Activated CD8-positive, alpha-beta memory T cell treated with anti-CD3 and anti-CD28 coated beads for 4 hours (primary cell): ENCODE data around the gene SLC22A4.

Experiments
- DNase-seq, 2 donors: peaks; one replicate each; pipeline ENCODE4 v3.0.0-alpha.2; 2020; ENCODE audit warnings: low read depth in 2 of 2

The SLC22A4 gene

DNA sequence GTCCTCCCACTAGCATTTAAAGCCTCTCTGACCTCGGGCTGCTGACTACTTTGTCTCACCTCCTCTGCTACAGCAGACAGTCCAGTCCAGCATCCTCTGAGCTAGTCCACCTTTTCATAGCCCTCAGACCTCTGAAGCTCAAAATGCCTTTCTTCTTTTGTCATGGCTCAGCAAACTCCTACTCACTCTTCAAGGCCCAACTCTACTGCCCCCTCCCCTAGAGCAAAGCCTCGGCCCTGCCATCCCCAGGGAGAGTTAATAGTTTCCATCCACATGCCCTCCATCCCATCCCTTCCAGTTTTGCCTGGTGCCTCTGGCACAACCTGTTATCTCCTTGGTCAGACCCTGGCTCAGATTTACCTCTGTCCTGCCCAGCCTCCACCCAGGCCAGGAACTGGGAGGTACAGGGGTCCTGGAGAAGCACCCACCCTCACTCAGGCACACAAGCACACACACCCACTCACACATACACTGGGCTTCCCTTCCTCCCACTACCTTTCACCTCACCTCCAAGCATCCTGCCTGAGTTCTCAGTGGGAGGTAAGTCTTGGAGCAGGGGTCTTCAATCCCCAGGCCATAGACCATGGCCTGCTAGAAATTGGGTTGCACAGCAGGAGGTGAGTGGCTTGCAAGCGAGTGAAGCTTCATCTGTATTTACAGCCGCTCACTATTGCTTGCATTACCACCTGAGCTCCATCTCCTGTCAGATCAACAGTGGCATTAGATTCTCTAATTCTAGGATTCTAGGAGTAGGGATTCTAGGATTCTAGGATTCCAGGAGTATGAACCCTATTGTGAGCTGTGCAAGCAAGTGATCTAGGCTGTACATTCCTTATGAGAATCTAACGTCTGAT, 18.6 kb upstream of the SLC22A4 start:
- DNase-seq = no peak

- DNase-seq = no peak
Observed at GRCh38 chr5:132277256-132277655, 16.9 kb upstream of the SLC22A4 start.

DNA sequence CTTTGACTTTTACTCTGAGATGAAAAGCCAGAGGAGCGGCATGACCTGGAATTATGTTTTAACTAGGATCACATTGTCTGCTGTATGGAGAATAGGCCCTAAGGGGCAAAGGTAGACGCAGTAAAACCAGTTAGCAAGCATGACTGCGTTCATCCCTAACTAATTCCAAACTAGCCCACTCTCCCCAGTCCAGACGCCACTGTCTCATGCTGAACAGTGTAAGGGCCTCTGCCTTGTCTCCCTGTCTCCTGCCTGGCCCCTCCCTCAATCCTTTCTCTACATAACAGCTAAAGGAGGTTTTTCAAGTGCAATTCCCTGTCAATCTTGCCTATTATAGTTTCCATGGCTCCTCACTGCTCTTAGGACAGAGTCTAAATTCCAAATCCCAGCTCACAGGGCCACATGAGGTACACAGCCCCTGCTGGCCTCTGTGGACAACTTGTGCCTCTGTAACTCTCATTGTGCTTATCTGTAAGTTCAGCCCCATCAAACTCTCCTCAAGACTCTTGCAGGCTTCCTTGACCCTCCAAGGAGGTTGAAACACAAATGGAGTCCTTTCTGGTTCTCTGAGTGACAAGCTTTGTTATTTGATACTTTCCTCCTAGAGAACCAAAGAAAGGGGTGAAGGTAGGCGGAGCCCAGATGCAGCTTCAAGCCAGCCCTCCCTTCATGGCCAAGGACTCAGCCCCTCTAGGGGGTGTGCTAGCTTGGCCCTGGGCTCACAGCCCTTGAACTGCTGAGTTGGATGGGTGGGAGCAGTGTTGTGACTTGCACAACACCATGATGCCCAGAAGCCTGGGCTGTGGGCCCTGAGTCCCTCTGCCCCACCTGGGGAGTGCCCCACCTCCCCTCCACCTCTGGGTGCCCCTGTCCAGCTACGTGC, 16.0 kb upstream of the SLC22A4 start:
- DNase-seq = no peak

GRCh38 chr5:132279801-132280200, 14.4 kb upstream of the SLC22A4 start:
- DNase-seq = no peak

DNA sequence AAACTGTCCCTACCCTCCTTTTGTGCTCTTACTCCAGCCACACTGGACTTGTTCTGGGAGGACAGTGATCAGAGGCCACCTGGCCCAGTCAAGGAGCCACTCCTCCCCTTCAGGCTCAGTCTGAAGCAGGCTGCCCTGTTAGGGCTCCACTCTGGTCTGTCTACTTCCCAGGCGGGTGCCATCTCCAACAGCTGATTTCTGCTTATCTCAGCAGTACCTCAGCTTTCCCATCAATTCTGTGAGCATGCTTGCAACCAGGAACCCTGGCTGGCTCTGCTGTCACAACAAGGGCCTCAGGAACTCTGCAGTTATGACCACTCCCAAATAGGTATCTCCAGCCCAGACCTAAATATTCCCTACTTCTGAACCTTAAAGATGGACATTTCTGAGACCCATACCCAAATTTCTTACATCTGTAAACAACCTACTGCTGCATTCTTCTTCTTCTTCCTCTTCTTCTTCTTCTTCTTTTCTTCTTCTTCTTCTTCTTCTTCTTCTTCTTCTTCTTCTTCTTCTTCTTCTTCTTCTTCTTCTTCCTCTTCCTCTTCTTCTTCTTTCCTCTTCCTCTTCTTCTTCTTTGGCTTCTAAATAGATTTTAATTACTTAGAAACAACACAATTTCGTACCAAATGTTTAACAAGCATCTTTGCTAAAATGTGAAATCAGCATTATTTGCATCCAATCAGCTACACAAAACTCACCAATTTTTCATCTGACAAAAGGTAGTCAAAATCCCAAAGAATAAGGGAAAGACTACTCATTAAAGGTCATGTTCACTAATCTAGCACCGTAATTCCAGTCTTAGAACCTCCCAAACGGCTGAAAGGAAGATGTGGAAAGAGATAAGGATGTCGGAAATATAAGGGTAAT, 13.6 kb upstream of the SLC22A4 start:
- DNase-seq = no peak

DNA sequence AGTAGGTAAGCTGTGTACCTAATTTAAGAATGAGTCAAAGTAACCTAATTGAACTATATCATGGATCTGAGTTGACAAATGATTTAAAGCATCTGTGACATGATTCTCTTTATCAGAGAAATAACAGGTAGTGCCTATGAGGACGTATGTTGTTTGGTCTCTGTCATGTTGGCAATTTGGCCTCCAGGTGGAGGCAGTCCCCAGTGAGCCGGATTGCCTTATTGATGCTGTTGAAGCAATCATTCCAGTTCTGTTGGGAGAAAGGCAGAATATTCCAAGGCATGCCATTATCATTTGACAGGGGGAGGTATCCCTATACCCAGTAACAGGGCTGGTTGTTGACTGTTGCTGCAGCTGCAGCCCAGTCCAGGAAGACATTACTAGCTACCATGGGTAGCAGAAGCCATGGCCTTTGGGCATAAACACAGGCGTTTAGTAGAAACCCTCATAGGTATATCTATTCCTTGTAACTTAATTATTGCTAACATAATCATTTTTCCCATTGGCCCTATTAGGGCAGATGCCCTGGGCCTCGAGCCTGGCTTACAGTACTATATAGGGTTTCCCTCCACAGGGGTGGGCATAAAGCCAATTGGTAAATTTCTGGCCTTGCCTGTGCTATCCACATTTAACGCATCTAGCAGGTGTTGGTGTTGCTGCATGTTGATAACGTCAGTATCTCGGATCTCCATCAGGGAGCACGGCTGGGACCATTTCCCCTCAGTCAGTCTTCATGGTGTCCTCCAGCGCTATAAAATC, 12.2 kb upstream of the SLC22A4 start:
- DNase-seq = no peak

- no peak for DNase-seq
Observed at GRCh38 chr5:132283423-132284043, 10.7 kb upstream of the SLC22A4 start.

DNA sequence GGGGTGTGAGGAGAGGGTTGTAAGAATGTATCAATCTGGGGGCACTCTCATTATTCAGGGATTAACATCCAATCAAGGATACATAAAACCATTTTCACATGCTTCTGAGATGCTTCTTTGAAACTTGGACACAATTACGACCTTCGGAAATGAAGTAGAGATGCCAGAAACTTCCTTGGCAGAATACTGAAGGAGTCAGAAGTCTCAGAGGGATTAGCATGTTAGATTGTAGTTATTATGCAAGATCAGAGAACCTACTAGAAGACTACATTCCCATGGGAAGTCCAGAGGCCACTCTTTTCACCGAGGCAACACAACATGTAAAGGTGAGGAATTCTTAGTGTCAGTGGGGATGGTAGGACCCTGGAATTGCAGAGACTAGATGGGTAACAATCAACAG, 5.1 kb upstream of the SLC22A4 start:
- no peak for DNase-seq

DNA sequence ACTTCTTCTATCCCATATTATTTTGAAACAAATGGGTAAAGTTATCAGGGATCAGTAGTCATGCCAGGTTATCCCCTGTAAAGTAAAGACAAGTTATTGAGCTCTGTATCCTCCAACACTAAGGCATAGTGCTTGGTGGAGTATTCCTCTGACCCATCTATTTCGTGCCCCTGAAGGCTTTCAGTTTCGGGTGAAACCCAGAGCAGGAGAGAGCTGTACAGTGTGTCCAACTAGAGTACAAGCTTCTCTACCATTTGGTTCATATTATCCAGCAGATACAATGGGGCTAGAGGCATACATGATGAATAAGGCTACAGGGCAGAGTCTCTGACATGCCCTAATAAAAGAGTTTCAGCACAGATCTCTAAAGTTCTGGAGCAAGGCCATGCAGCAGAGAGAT, 3.2 kb upstream of the SLC22A4 start:
- no peak for DNase-seq

DNA sequence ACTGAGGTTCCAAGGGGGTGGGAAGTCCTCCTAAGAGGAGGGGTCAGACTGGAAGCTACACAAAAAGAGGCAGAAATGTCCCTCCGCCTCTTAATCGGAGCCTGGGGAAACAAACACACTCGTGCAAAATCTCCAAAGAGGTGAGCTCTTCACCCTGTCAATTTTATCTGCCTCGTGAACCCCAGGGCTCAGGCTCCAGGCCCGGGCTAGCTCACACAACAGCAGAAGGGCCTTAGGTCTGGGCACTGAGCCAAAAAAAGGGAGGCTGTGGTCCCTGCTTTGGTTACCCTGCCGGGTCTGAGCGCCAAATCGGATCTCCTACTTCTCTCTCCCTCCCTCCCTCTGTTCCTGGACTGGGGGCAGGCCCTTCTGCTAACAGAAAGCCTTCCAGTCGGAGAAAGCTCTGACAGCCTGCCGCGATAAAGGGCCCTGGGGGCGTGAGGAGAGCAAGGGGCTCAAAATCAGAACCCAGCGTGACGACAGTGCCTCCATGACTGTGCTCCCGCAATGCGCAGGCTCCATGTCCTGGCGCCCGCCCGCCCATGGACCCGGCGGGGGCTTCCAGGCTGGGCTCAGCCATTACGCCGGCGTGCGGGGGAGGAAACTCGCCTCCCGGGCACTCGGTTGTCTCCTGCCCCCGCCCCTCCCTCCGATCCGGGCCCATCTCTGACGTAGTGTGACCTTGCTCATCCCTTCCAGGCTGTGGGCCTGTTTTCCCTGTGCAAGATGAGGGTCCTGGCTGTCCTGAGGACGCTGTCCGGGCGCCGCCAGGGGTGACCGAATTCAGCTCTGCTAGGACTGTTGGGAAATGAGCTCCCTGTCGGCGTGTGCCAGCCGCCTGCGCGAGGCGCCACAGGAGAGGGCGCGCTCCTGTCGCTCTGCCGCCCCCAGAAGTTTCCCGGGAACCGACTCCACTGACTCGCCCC, 865 bp upstream of the SLC22A4 start:
- DNase-seq = peak; percentile 60 to 72

- DNase-seq = peak; percentile 54 to 67
Observed at GRCh38 chr5:132294728-132295504, 722 bp downstream of the SLC22A4 start.

DNA sequence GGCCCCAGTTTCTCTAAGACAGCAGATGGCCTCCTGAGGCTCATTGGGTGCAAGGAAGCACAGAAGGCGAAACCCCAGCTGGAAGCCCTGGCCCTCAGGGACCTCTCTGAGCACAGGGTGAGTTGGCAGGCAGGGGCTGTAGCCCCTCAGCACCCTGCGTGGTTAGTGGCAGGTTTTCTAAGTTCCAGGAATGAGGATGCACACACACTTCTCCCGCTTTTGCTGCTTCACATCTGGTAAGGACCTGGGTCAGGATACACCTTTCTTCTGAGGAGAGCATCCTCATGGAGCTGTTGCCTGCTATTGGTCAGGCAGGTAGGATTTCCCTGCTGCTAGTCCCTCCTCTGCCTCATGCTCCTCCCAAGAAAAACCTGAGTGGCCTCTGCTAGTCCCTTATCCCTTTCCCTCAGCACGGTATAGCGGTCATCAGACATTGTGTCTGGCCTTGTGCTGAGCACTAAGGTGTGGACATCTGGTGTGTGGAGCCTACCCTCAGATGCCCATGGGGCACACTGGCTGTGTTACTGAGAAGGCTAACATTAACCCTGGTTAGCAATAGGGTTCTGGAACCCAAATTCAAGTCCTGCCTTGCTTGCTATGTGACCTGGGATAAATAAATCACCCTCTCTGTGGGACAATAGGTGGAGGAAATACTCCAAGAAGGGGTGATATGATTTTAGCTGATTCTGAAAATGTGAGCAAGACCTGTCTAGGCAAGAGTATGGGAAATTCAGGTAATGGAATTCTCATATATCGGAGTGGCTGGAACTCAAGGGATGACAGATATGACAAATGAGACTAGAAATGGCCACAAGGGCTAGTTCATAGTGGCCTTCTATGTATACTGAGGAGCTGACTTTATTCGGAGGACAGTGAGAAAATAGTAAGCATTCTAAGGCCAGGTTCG, 1.6 kb downstream of the SLC22A4 start:
- no peak for DNase-seq

GRCh38 chr5:132296412-132297016, 2.3 kb downstream of the SLC22A4 start:
- no peak for DNase-seq

DNA sequence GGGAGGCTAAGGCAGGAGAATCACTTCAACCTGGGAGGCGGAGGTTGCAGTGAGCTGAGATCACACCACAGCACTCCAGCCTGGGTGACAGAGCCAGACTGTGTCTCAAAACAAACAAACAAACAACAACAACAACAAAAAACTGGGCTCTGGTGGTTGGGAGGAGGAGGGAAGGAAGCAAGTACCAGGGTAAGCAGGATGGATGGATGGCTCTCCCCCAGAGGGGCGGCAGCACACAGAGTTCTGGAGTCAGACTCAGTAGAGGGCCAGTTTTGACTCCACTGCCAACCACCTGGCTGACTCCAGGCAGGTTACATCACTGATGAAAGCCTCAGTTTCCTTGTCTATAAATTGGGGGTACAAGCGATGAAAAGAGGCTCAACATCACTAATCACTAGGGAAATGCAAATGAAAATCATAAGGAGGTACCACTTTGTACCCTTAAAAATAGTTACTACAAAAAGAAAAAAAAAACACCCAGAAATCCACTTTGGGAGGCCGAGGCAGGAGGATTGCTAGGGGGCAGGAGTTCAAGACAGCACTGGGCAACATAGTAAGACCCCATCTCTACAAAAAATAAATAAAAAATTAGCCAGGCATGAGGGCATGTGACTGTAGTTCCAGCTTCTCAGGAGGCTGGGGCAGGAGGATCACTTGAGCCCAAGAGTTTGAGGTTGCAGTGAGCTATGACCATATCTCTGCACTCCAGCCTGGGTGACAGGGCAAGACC, 3.2 kb downstream of the SLC22A4 start:
- DNase-seq = no peak

DNA sequence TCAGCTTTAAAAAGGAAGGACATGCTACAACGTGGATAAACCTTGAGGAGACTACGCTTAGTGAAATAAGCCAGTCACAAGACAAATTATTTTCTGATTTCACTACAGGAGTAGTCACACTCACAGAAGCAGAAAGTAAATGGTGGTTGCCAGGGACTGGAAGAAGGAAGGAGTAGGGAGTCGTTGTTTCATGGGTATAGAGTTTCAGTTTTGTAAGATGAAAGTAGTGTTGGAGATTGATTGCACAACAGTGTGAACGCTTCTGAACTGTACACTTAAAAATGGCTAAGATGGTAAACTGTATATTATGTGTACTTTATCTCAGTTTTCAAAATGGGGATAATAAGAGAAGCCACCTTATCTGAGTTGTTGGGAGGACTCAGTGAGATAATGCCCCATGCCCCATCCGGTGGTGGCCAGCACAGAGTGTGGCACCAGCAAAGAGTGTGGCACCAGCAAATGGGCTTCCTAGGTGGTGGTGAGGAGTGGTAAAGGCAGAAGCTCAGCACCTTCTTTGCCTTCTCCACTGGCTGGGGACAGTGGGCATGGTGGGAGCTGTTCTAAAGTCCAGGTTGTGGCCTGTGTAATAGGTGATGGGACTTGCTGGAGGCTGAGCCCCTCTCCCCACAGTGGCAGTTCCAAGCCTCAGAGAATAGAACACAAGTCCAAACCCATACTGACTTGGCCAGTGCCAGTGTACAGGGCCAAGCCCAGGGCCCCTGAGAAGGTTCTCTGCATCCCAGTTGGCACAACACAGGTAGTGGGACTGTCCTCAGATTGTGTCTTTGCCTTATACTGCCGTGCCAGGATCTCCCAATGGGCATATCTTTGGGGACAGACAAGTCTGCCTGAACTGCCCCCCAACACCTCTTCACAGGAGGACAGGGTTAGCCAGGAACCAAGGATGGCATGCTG, 4.4 kb downstream of the SLC22A4 start:
- DNase-seq = no peak

DNA sequence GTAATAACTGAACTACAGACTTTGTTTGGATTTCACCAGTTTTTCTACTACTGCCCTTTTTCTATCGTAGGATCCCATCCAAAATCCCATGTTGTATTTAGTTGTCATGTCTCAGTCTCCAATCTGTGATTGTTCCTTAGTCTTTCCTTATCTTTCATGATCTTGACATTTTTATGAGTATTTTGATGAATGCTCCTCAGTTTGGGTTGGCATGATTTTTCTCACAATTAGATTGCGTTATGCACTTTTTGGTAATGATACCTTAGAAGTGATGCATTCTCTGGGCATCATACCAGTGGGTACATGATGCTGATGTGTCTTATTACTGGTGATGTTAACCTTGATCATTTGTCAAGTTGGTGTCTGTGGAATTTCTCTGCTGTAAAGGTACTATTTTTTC, 5.7 kb downstream of the SLC22A4 start:
- no peak for DNase-seq
